NCI-H2196 (cell line): ENCODE measurements around the gene SLC6A4.
"Not testable (repeated sequence)": the region's sequence is repeated elsewhere in the genome, so short reads cannot be mapped to it uniquely, and the experiment has no call there.

Experiments used
- DNase-seq: peaks from one replicate; lab custom pipeline; 2025; ENCODE audit not compliant: unreplicated experiment; lab: John Stamatoyannopoulos, UW

SLC6A4 gene

DNA sequence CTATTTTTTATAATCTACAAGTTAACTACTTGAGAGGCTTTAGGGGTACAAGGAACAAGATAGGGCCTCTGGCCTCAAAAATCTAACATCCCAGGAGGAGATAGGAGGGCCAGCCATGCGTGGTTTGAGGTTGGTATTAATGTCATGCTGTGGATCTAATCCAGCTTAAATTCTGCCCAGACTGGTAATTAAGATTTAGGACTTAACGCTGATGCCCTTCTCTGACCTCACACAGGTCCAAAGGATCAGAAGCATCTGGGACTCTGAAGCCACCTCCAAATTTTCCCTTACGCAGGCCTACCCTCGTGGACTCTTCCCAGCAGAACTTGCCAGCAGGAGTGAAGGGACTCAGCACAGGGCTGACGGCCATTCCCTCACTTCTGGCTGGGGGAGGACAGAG is 15.1 kb downstream of the SLC6A4 start:
- no peak for DNase-seq

DNA sequence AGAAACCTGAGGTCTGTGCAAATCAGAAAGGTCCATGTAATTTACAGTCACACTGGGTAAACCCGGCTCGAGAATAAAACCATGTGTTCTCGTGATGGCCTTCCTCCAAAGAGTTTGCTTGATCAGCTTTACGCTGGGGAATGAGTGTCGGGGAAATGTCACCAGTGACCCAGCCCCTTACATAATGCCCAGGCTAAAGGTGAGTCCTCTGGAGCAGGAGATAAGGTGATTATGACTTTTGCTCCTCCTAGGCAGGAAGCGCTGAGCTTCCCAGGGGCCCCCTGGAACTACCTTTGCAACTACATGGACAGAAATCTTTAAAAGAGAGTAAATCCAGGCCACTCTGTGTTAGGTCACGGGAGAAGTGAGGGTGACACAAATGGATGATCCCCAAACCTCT is 15.7 kb downstream of the SLC6A4 start:
- DNase-seq, result no peak

DNA sequence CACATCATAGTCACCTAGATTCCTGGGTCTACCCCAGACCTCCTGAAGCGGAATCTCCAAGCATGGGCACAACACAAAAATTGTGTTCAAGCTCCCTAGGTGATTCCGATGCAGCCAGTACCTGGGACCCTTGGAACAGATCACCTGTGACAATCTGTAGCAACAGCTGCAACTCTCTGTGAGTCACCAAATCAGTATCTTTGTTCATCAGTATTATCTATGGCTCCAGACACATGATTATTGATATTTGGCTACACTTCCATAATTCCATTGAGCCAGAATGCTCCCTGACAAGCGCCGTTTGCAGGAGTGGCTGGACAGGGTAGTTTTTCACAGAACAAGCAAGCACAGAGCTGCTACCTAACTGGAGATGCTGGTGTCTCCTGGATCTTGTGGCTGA is 16.2 kb downstream of the SLC6A4 start:
- no peak for DNase-seq

GRCh38 chr17:30218799-30219198 is 16.7 kb downstream of the SLC6A4 start:
- no peak for DNase-seq

GRCh38 chr17:30217746-30218245 is 17.7 kb downstream of the SLC6A4 start:
- no peak for DNase-seq

GRCh38 chr17:30217054-30217453 is 18.4 kb downstream of the SLC6A4 start:
- DNase-seq, result no peak

DNA sequence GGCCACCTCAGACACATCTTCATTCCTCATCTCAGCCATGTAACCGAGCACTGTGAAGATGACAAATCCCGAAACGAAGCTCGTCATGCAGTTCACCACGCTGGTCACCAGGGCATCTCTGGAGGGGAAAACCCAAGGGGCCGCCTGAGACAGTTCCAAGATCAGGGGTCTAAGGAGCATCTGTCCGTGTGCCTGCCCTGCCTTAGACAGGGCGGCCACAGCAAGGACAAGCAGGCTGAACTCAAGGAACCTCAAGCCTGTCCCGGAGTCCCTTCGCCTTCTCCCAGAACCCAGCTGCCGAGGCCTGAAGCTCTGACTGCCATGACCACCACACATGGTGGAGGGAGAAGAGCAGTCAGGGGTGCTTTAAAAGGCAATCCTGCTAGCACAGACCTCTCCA is 22.7 kb downstream of the SLC6A4 start:
- DNase-seq, result no peak

DNA sequence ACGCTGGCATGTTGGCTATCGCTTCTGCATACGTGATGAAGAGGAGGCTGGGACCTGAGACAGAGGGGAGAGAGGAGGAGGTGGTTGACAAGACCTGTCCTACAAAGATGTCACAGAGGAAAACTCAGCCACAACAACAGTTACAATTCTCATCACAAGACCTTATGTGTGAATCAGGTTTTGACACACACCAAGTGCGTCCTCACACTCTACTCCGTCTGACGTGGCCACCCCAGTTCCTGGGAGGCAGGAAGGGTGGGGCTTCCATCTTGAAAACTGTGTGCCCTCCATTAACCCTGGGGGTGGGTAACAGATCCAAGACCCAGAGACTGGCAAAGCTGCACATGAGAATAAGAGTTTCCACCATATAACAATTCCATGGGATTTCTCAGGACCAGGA is 24.1 kb downstream of the SLC6A4 start:
- DNase-seq, result no peak

GRCh38 chr17:30210901-30211300 is 24.6 kb downstream of the SLC6A4 start:
- no peak for DNase-seq

GRCh38 chr17:30210366-30210765 is 25.1 kb downstream of the SLC6A4 start:
- DNase-seq, result no peak

- no peak for DNase-seq
Measured at GRCh38 chr17:30209930-30210329, 25.6 kb downstream of the SLC6A4 start.

DNA sequence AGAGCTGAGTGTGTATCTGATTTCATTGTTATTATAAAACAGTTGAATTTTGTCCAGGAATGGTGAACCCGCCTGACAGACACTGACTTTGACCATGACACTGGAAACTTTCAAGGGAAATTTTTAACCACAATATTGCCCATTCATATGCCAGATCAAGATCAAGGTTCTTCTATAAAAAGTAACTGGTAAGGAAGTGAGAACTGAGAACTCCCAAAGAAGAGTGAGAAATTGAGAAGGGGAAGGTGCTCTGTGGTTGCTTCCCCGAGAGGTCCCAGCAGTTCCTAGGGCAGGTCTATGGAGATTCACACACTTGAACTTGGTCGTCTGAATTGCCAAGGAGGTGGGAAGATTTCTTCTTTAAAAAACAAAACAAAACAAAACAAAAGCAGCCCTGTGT is 27.3 kb downstream of the SLC6A4 start:
- DNase-seq, result no peak

- no peak for DNase-seq
Measured at GRCh38 chr17:30207655-30208054, 27.8 kb downstream of the SLC6A4 start.

GRCh38 chr17:30203471-30203981 is 32.0 kb downstream of the SLC6A4 start:
- no peak for DNase-seq

DNA sequence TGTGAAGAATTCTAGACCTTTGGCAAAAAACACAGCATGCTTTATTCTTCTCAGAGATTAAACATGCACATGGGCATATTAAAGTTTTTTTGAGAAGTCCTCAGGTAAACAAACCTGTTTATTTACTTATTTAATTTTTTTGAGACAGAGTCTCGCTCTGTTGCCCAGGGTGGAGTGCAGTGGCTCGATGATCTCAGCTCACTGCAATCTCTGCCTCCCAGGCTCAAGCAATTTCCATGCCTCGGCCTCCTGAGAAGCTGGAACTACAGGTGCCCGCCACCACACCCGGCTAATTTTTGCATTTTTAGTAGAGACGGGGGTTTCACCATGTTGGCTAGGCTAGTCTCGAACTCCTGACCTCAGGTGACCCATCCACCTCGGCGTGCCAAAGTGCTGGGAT is 34.8 kb downstream of the SLC6A4 start:
- DNase-seq, result not testable (repeated sequence)

DNA sequence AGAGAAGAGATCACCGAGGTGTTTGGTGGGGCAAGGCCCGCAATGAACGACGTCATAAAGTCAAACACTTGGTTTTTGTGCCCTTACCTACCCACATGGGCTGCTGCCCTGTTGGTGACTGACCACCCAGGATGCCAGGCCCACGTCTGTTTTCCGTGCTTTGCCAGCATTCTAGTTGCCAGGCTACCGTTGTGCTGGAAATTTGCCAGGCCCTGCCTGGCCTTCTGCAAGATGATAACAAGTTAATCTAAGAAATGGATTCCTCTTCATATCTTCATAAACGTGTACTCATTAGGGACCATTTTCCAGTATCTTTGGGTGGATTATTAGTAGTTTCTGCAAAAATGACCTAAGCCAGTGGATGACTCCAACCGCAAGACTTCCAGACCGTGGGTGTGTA is 35.4 kb downstream of the SLC6A4 start:
- no peak for DNase-seq

- DNase-seq, result no peak
Measured at GRCh38 chr17:30199600-30199999, 35.9 kb downstream of the SLC6A4 start.

DNA sequence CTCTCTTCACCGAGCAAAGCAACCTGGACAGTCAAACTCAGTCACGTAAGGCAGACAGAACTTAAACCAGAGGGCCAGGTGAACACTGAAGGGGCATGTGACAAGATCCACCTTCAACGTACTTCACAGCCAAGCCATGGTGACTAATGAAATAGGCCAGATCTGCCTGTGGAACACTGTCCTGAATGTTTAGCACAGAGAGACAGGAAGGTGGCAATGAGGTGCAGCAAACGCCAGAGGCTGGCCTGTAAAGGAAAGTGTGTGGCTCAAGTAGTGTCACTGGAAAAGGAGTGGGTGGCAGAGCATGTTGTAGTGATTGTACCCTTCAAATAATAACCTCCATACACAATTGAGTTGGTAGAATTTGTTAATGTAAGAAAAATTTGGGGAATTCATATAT is 38.1 kb downstream of the SLC6A4 start:
- DNase-seq, result no peak

- DNase-seq, result no peak
Measured at GRCh38 chr17:30196504-30196903, 39.0 kb downstream of the SLC6A4 start.

DNA sequence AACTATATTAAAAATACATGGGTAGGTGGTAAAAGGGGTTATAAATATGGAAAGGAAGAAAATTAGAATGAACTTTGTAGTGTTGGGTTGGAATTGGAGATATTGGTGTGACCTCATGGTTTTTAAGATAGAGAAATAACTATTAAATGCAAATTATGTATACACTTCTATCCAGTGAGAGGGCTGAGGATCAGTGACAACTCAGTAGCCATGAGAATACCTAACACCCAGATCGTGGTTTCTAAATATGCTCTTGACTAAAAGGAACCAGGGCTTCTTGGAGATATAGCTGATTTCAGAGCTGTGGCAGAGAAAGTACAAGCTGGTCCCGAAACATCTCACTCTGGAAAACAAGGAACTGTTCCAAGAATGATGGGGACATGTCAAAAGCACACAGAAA is 44.4 kb downstream of the SLC6A4 start:
- no peak for DNase-seq

DNA sequence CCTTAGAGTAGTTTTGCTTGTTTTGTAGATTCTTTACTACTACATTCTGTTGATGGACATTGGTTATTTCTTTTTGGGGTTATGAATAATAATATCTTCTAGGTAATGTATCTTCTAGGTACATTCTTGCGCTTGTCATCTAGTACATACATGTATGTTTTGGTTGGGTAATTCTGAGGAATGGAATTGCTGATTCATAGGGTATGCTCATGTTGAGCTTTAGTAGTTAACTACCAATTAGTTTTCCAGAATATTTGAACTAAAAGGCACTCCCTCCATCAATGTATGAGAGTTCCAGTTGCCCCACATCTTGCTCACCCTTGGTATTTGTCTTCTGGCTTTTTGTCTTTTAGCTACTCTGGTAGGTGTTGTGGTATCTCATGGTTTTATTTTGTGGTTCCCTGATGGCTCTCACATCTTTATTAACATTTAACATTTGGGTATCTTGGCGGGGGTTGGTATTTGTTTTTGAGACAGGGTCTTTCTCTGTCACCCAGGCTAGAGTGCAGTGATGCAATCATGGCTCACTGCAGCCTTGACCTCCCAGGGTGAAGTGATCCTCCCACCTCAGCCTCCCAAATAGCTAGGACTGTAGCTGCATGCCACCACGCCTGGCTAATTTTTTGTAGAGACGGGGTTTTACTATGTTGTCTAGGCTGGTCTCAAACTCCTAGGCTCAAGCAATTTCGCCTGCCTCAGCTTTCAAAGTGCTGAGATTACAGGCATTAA is 47.1 kb downstream of the SLC6A4 start:
- DNase-seq, result no peak

GRCh38 chr17:30187573-30187972 is 47.9 kb downstream of the SLC6A4 start:
- no peak for DNase-seq

DNA sequence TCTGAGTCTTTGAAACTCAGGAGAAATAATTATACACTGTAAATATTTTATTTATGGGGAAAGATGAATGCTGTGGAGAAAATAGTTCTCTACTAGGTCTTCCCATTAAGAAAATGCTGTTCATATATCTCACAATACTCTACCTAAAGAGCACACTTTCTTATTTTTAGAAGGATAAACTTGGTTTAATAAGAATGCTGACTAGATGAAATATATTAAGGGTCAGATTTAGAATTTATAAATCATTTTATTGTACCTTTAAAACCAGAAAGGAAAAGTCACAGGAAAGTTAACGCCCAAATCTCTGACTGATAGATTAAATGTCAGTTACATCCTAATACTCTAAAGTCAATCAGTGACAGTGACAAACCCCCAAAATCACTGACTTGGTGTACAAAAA is 48.7 kb downstream of the SLC6A4 start:
- no peak for DNase-seq
